Panc1 (cell line): ENCODE data around the gene SPATA16. TPM values are rescaled to one million over a fixed set of nuclear protein-coding genes. Genes with fewer than 3 reads are reported as not detected.

Experiments used
- ATAC-seq: fragments of 200-7000 bp; cut with Tn5 transposase; 2 replicates; pipeline ENCODE4 v1.9.1; 2020; ENCODE audit warnings: mild to moderate bottlenecking, moderate library complexity
- BruUV-seq: library from RNA; stranded (reverse); fragments of 400-500 nt; replicated peaks from 2 replicates; lab custom pipeline; 2021; lab: Mats Ljungman, UMichigan
- CTCF ChIA-PET: fragments of 300-600 bp; sonication (Branson Sonifier 250); formaldehyde crosslinking; loops from one replicate; lab custom pipeline; 2022; ENCODE audit warnings: antibody characterized with exemption; lab: Charles Lee
- POLR2A ChIA-PET: fragments of 300-600 bp; sonication (Branson Sonifier 250); formaldehyde crosslinking; loops from one replicate; lab custom pipeline; 2022; ENCODE audit warnings: antibody characterized with exemption; lab: Charles Lee
- DNase-seq: peaks from one replicate; pipeline ENCODE4 v3.0.0-alpha.2; 2010; ENCODE audit warnings: low read depth, low spot score
- H3K27ac ChIP-seq: 2 replicates; pipeline ENCODE4 v1.5.1; 2011; ENCODE audit warnings: mild to moderate bottlenecking, low read length, inconsistent platforms
- H3K27me3 ChIP-seq: fragments of 200-500 bp; sonication (Bioruptor generic); 2 replicates; pipeline ENCODE4 v1.6.0; 2014; ENCODE audit warnings: low read length, inconsistent platforms; ENCODE audit not compliant: control insufficient read depth, insufficient read depth
- H3K36me3 ChIP-seq: fragments of 200-500 bp; sonication (Bioruptor generic); 2 replicates; pipeline ENCODE4 v1.5.1; 2014; ENCODE audit warnings: inconsistent platforms, mild to moderate bottlenecking, low read length, moderate library complexity; ENCODE audit not compliant: control insufficient read depth, insufficient read depth
- H3K4me1 ChIP-seq: 2 replicates; pipeline ENCODE4 v1.5.1; 2011; ENCODE audit warnings: inconsistent platforms, mild to moderate bottlenecking, low read length, moderate library complexity; ENCODE audit not compliant: control insufficient read depth, insufficient read depth
- H3K4me3 ChIP-seq, 2 experiments: 2 replicates each; pipeline ENCODE4 v1.5.1; 2011 to 2012; ENCODE audit warnings: low read depth in 2 of 2, low read length in 2 of 2, mild to moderate bottlenecking in 2 of 2, inconsistent platforms in 1 of 2, moderate library complexity in 1 of 2
- H3K9me3 ChIP-seq: fragments of 200-500 bp; sonication (Bioruptor generic); 2 replicates; pipeline ENCODE4 v1.5.1; 2014; ENCODE audit warnings: low read depth, mild to moderate bottlenecking, inconsistent platforms, low read length, moderate library complexity; ENCODE audit not compliant: control insufficient read depth, insufficient read depth
- CTCF ChIP-seq: fragments of 450-650 bp; IDR thresholded peaks from 2 replicates; pipeline ENCODE4 v1.5.1; 2017; ENCODE audit warnings: mild to moderate bottlenecking
- POLR2AphosphoS5 ChIP-seq: IDR thresholded peaks from 2 replicates; pipeline ENCODE4 v1.6.1; 2012; ENCODE audit warnings: mild to moderate bottlenecking, low read depth, low read length, moderate library complexity
- REST ChIP-seq, 2 experiments: IDR thresholded peaks; 2 replicates each; pipeline ENCODE4 v1.6.1; 2011 to 2012; ENCODE audit warnings: low read depth in 2 of 2, control low read depth in 1 of 2, low read length in 1 of 2, mild to moderate bottlenecking in 1 of 2, moderate library complexity in 1 of 2; ENCODE audit not compliant: insufficient read depth in 1 of 2
- SIN3A ChIP-seq: IDR thresholded peaks from 2 replicates; pipeline ENCODE4 v1.6.1; 2012; ENCODE audit warnings: low read depth, mild to moderate bottlenecking, low read length, moderate library complexity, borderline replicate concordance; ENCODE audit not compliant: insufficient read depth
- TCF7L2 ChIP-seq: IDR thresholded peaks from 2 replicates; pipeline ENCODE4 v1.6.1; 2011; ENCODE audit warnings: mild to moderate bottlenecking, low read depth, low read length, inconsistent platforms
- in situ Hi-C: cut with HindIII; loops from 2 replicates; pipeline ENCODE4 v1.10.0; 2016; ENCODE audit warnings: low sequenced_read_pairs, low pct_unique_long_range_greater_than_20kb
- intact Hi-C: fragments of 100-400 bp; cut with micrococcal nuclease; formaldehyde crosslinking; loops from one replicate; pipeline ENCODE4 v1.10.0; 2022; ENCODE audit not compliant: unreplicated experiment
- total RNA-seq: library from RNA; stranded (reverse); gene quantifications from one replicate; pipeline ENCODE4 v1.2.1, GENCODE V29; 2021; ENCODE audit not compliant: unreplicated experiment

SPATA16 gene
- total RNA-seq, 1 experiment from 2014 or later, result not detected

- Histone ChIP-seq H3K27ac (no peak overlapping the region), H3K4me1 (no peaks in the 10 kb centered on the region), H3K27me3 (peaks cover 5% of the 10 kb centered on the region), H3K9me3 (no peaks in the 10 kb centered on the region), H3K4me3 (no peak overlapping the region), H3K36me3 (no peaks in the 10 kb centered on the region)
- BruUV-seq, result no TSS peak
- DNase-seq (no peak), ATAC-seq (no peak)
- intact Hi-C loops (no loop called here), in situ Hi-C loops (no loop called here)
- POLR2A ChIA-PET, result no interaction called here
- CTCF ChIA-PET, result no interaction called here
- TF ChIP-seq POLR2AphosphoS5 (no peak), REST (IDR thresholded peaks at IDR 0.05; ENCODE audit: insufficient read depth in 1 of 2, low read depth in 2 of 2, low read length in 1 of 2) (no peak), SIN3A (no peak), CTCF (no peak), TCF7L2 (no peak)
These were observed 294.9 kb downstream of the SPATA16 start for GRCh38 chr3:172846103-172846561.

GRCh38 chr3:172844428-172844827 lies 296.6 kb downstream of the SPATA16 start:
- TF ChIP-seq CTCF, result no peak
- no peak for TF ChIP-seq SIN3A
- ChIA-PET POLR2A (no interaction called here), CTCF (no interaction called here)
- 0 out of 2 replicates have a peak, but pooled peaks have one; percentile 30 for ATAC-seq
- Histone ChIP-seq H3K36me3 (no peaks in the 10 kb centered on the region), H3K27me3 (peaks cover 5% of the 10 kb centered on the region; the same call in 1 of the 2 replicates), H3K4me3 (no peak overlapping the region), H3K4me1 (no peaks in the 10 kb centered on the region), H3K27ac (no peak overlapping the region), H3K9me3 (no peaks in the 10 kb centered on the region)
- intact Hi-C loops, result no loop called here
- BruUV-seq, result no TSS peak
- no peak for DNase-seq
- in situ Hi-C loops, result no loop called here
